ENCODE measurements around the gene ADAM22. TPM values are rescaled to one million over a fixed set of nuclear protein-coding genes. Genes with fewer than 3 reads are reported as not detected.

ADAM22 gene
- total and polyA plus RNA-seq, 2 donors (not counting 1 experiment from before 2014, with no cell fraction given): 0.30 to 1.8 TPM

DNA sequence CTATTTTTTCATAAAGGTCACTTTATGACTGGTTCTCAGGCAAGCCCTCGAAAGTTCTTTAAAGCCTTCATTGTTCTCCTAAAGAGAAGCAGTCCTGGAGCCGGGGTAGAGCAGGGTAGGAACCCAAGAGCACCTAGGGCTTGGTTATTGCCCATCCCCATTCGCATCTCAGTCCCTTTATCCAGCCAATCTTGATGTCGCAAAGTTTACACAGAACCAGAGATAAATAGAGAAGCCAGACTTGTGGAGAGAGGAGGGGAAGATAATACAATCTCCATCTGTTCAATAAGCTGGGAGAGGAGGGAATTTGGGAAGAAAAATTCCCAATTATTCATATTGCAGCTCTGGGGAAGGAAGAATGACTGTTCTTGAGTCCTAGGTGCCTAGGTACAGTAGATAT lies 292.1 kb downstream of the ADAM22 start:
- no peaks in the 10 kb centered on the region for H4K20me1 ChIP-seq (ENCODE audit: control insufficient read depth, insufficient read depth, low read length, poor library complexity, severe bottlenecking)
- no peaks in the 10 kb centered on the region for H3K27me3 ChIP-seq (replicated peaks in 1 of 4; ENCODE audit: control extremely low read depth in 1 of 4, control insufficient read depth in 3 of 4, insufficient read depth in 4 of 4, low read length in 3 of 4)
- no peak overlapping the region for H3K4me2 ChIP-seq (replicated peaks; ENCODE audit: low read depth, low read length, poor library complexity, severe bottlenecking)
- ChIA-PET CTCF (interaction anchor here (1.7 to 1.8 kb wide), 2 partner anchors 9 to 14 kb away, joined by 5 to 6 read pairs; no protein-coding TSS in a partner anchor), POLR2A (no interaction called here)
- no peak overlapping the region for H2AFZ ChIP-seq (ENCODE audit: insufficient read depth, low read depth, low read length, poor library complexity, severe bottlenecking)
- H3K4me1 ChIP-seq (ENCODE audit: control insufficient read depth in 2 of 2, insufficient read depth in 2 of 2, low read length in 2 of 2): peaks cover under 1 to 2% of the 10 kb centered on the region in 2 donors
- TF ChIP-seq, protein P1, sequence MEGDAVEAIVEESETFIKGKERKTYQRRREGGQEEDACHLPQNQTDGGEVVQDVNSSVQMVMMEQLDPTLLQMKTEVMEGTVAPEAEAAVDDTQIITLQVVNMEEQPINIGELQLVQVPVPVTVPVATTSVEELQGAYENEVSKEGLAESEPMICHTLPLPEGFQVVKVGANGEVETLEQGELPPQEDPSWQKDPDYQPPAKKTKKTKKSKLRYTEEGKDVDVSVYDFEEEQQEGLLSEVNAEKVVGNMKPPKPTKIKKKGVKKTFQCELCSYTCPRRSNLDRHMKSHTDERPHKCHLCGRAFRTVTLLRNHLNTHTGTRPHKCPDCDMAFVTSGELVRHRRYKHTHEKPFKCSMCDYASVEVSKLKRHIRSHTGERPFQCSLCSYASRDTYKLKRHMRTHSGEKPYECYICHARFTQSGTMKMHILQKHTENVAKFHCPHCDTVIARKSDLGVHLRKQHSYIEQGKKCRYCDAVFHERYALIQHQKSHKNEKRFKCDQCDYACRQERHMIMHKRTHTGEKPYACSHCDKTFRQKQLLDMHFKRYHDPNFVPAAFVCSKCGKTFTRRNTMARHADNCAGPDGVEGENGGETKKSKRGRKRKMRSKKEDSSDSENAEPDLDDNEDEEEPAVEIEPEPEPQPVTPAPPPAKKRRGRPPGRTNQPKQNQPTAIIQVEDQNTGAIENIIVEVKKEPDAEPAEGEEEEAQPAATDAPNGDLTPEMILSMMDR (IDR thresholded peaks at IDR 0.05): no peak
- TF ChIP-seq EZH2 (IDR thresholded peaks at IDR 0.05; ENCODE audit: borderline replicate concordance, insufficient read depth, low read depth, low read length, poor library complexity, severe bottlenecking): no peak
- no peak overlapping the region for H3K9ac ChIP-seq (ENCODE audit: low read length)
- no peak overlapping the region for H3K4me3 ChIP-seq (ENCODE audit: control extremely low read depth in 1 of 5, extremely low read depth in 1 of 5, insufficient read depth in 1 of 5, low read depth in 2 of 5, low read length in 4 of 5)
- ATAC-seq (ENCODE audit: low read depth) (no peak), DNase-seq (no peak)
- Mint-ChIP-seq H3K4me3 (no peak overlapping the region), H3K27ac (no peak overlapping the region), H3K27me3 (peaks cover 18% of the 10 kb centered on the region), H3K9me3 (ENCODE audit: insufficient read depth) (no peaks in the 10 kb centered on the region), H3K4me1 (peaks cover under 1% of the 10 kb centered on the region)
- 100% methylated on average over 1 of the region's 4 CpGs for WGBS (ENCODE audit: insufficient coverage)
- peaks cover 0 to 4% (median 2%) of the 10 kb centered on the region in 3 donors for H3K9me3 ChIP-seq (ENCODE audit: control extremely low read depth in 1 of 3, control insufficient read depth in 2 of 3, insufficient read depth in 1 of 3, low read length in 2 of 3)
- H3K79me2 ChIP-seq (ENCODE audit: control insufficient read depth, insufficient read depth, low read length): no peaks in the 10 kb centered on the region
- no peak overlapping the region for H3K27ac ChIP-seq (ENCODE audit: low read length in 2 of 2)
- intact Hi-C loops (cut with micrococcal nuclease): no loop called here
- no peaks in the 10 kb centered on the region for H3K36me3 ChIP-seq (replicated peaks in 1 of 2; ENCODE audit: control extremely low read depth in 1 of 2, control insufficient read depth in 1 of 2, extremely low read depth in 1 of 2, insufficient read depth in 2 of 2, low read length in 1 of 2)

GRCh38 chr7:88226886-88227516 lies 292.9 kb downstream of the ADAM22 start:
- Histone ChIP-seq H3K4me3 (ENCODE audit: control extremely low read depth in 1 of 5, extremely low read depth in 1 of 5, insufficient read depth in 1 of 5, low read depth in 2 of 5, low read length in 4 of 5) (no peak overlapping the region), H3K36me3 (replicated peaks in 1 of 2; ENCODE audit: control extremely low read depth in 1 of 2, control insufficient read depth in 1 of 2, extremely low read depth in 1 of 2, insufficient read depth in 2 of 2, low read length in 1 of 2) (no peaks in the 10 kb centered on the region), H3K79me2 (ENCODE audit: control insufficient read depth, insufficient read depth, low read length) (no peaks in the 10 kb centered on the region), H3K4me1 (ENCODE audit: control insufficient read depth in 2 of 2, insufficient read depth in 2 of 2, low read length in 2 of 2) (no peaks in the 10 kb centered on the region), H4K20me1 (ENCODE audit: control insufficient read depth, insufficient read depth, low read length, poor library complexity, severe bottlenecking) (no peaks in the 10 kb centered on the region), H3K9me3 (ENCODE audit: control extremely low read depth in 1 of 3, control insufficient read depth in 2 of 3, insufficient read depth in 1 of 3, low read length in 2 of 3) (peaks cover 0 to 4% (median 2%) of the 10 kb centered on the region in 3 donors), H3K27ac (ENCODE audit: low read length in 2 of 2) (no peak overlapping the region), H3K27me3 (replicated peaks in 1 of 4; ENCODE audit: control extremely low read depth in 1 of 4, control insufficient read depth in 3 of 4, insufficient read depth in 4 of 4, low read length in 3 of 4) (no peaks in the 10 kb centered on the region), H2AFZ (ENCODE audit: insufficient read depth, low read depth, low read length, poor library complexity, severe bottlenecking) (no peak overlapping the region), H3K9ac (ENCODE audit: low read length) (no peak overlapping the region), H3K4me2 (replicated peaks; ENCODE audit: low read depth, low read length, poor library complexity, severe bottlenecking) (no peak overlapping the region)
- DNase-seq (no peak), ATAC-seq (ENCODE audit: low read depth) (no peak)
- intact Hi-C loops (cut with micrococcal nuclease): no loop called here
- CTCF ChIA-PET: interaction anchor here (1.7 to 1.8 kb wide), 2 partner anchors 9 to 15 kb away, joined by 5 to 6 read pairs; no protein-coding TSS in a partner anchor
- Mint-ChIP-seq H3K27ac (no peak overlapping the region), H3K4me3 (no peak overlapping the region), H3K4me1 (no peaks in the 10 kb centered on the region), H3K9me3 (ENCODE audit: insufficient read depth) (no peaks in the 10 kb centered on the region), H3K27me3 (peaks cover 18% of the 10 kb centered on the region)
- WGBS (ENCODE audit: insufficient coverage): 86% methylated on average over 5 of the region's 6 CpGs
- TF ChIP-seq, protein P1 (IDR thresholded peaks at IDR 0.05): no peak
- no peak for TF ChIP-seq EZH2 (IDR thresholded peaks at IDR 0.05; ENCODE audit: borderline replicate concordance, insufficient read depth, low read depth, low read length, poor library complexity, severe bottlenecking)
- POLR2A ChIA-PET: no interaction called here
